Measurements from ENCODE around the gene VTN. TPM values are rescaled to one million over a fixed set of nuclear protein-coding genes. Genes with fewer than 3 reads are reported as not detected.

VTN gene
- total RNA-seq, 3 donors from 2014 or later = 0.32 to 12.1 (median 0.98) TPM

GRCh38 chr17:28357901-28358197, 12.3 kb downstream of the VTN start:
- TF ChIP-seq POLR2AphosphoS5 (IDR thresholded peaks at IDR 0.05) = no peak
- no peak for TF ChIP-seq POLR2A (IDR thresholded peaks at IDR 0.05)
- TF ChIP-seq CTCF (IDR thresholded peaks at IDR 0.05) = no peak
- H3K4me1 ChIP-seq = peaks cover 0 to 19% of the 10 kb centered on the region in 2 donors
- peaks cover 6% of the 10 kb centered on the region for H3K36me3 ChIP-seq
- H3K9me3 ChIP-seq = no peaks in the 10 kb centered on the region
- no peaks in the 10 kb centered on the region for H3K27me3 ChIP-seq
- H3K4me3 ChIP-seq = peak overlapping the region; percentile 87 to 100 (median 93)
- intact Hi-C loops (cut with DNase I; ENCODE audit: low total_unique reads) = no loop called here
- DNase-seq (ENCODE audit: low spot score in 2 of 2) = no peak
- H3K27ac ChIP-seq = peak overlapping the region; percentile 90 to 91

GRCh38 chr17:28357061-28357900, 12.8 kb downstream of the VTN start, which contains the start of gene POLDIP2:
Gene POLDIP2 (minus strand): TSS chr17:28357527. CDS start chr17:28357448, 79 bp downstream.
- H3K36me3 ChIP-seq = peaks cover 6% of the 10 kb centered on the region
- intact Hi-C loops (cut with DNase I; ENCODE audit: low total_unique reads) = no loop called here
- H3K27me3 ChIP-seq = no peaks in the 10 kb centered on the region
- H3K9me3 ChIP-seq = no peaks in the 10 kb centered on the region
- H3K4me3 ChIP-seq = peak within 1 kb of the TSS; percentile 87 to 100 (median 93)
- peak within 1 kb of the TSS; percentile 90 to 91 for H3K27ac ChIP-seq
- H3K4me1 ChIP-seq = peaks cover 0 to 19% of the 10 kb centered on the region in 2 donors
- TF ChIP-seq POLR2A (IDR thresholded peaks at IDR 0.05) (peak; percentile 65), CTCF (IDR thresholded peaks at IDR 0.05) (no peak), POLR2AphosphoS5 (IDR thresholded peaks at IDR 0.05) (peak; percentile 91 to 94 (median 93))
- peak; percentile 94 to 95 for DNase-seq (ENCODE audit: low spot score in 2 of 2)

- no peak for TF ChIP-seq POLR2A (IDR thresholded peaks at IDR 0.05)
- no peak for TF ChIP-seq CTCF (IDR thresholded peaks at IDR 0.05)
- no peak for TF ChIP-seq POLR2AphosphoS5 (IDR thresholded peaks at IDR 0.05)
- Histone ChIP-seq H3K4me1 (peaks cover 3 to 17% of the 10 kb centered on the region in 2 donors), H3K27ac (no peak overlapping the region), H3K27me3 (no peaks in the 10 kb centered on the region), H3K9me3 (no peaks in the 10 kb centered on the region), H3K36me3 (no peaks in the 10 kb centered on the region), H3K4me3 (no peak overlapping the region)
- DNase-seq (ENCODE audit: low spot score in 2 of 2) = no peak
- intact Hi-C loops (cut with DNase I; ENCODE audit: low total_unique reads) = no loop called here
Measured at GRCh38 chr17:28350271-28350670, 19.8 kb downstream of the VTN start.

GRCh38 chr17:28348979-28349378, 21.1 kb downstream of the VTN start:
- Histone ChIP-seq H3K27ac (no peak overlapping the region), H3K36me3 (peaks cover 6% of the 10 kb centered on the region), H3K27me3 (no peaks in the 10 kb centered on the region), H3K9me3 (no peaks in the 10 kb centered on the region), H3K4me3 (no peak overlapping the region), H3K4me1 (peaks cover 3 to 17% of the 10 kb centered on the region in 2 donors)
- no peak for DNase-seq (ENCODE audit: low spot score in 2 of 2)
- intact Hi-C loops (cut with DNase I; ENCODE audit: low total_unique reads) = no loop called here
- TF ChIP-seq CTCF (IDR thresholded peaks at IDR 0.05) (no peak), POLR2AphosphoS5 (IDR thresholded peaks at IDR 0.05) (no peak), POLR2A (IDR thresholded peaks at IDR 0.05) (no peak)

- Histone ChIP-seq H3K4me3 (no peak overlapping the region), H3K27me3 (no peaks in the 10 kb centered on the region), H3K27ac (peak overlapping the region; percentile 78 to 85), H3K4me1 (peaks cover 3 to 17% of the 10 kb centered on the region in 2 donors), H3K36me3 (peaks cover 6% of the 10 kb centered on the region), H3K9me3 (no peaks in the 10 kb centered on the region)
- peak in 1 of 2 donors; percentile 69 for DNase-seq (ENCODE audit: low spot score in 2 of 2)
- intact Hi-C loops (cut with DNase I; ENCODE audit: low total_unique reads) = no loop called here
- TF ChIP-seq POLR2A (IDR thresholded peaks at IDR 0.05) = no peak
- no peak for TF ChIP-seq CTCF (IDR thresholded peaks at IDR 0.05)
- peak in 1 of 3 donors; percentile 8 for TF ChIP-seq POLR2AphosphoS5 (IDR thresholded peaks at IDR 0.05)
Measured at GRCh38 chr17:28347261-28347891, 22.7 kb downstream of the VTN start.

Data from breast epithelium (tissue), 4 donors.